NCI-H2081 (cell line): ENCODE measurements around the gene NEB.
"Not testable (repeated sequence)": the region's sequence is repeated elsewhere in the genome, so short reads cannot be mapped to it uniquely, and the experiment has no call there.

ENCODE experiments used
- DNase-seq, 2 experiments: peaks; one replicate each; lab custom pipeline; 2025; lab: John Stamatoyannopoulos, UW

The NEB gene

DNA sequence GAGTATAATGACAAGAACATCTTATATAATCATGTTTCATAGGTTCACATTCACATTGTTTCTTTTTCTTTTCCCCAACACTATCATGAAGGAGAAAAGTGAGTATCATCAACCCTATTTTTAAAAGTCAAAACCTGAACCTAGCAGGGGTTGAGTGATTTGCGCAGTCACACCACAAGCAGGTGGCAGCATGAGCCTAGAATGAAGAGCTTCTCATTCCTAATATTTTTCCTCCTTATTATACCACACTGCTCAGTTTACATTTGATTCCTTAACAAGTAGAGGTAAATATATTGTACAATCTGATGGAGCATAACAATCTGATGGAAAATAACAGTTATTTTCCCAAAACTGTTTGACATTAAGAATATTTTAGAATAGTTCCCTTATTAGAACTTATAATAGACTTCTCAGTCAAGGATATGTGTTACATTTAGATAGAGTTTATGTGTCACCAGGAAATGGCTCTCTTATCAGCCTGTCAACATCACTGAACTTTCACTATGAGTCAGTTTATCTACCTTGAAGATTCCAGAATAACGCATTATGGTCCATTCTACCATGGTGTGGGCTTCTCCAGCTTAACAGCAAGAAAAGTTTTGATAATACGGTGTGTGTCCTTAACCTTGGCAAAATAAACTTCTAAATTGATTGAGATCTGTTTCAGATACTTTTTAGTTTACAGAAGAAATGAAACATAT lies 119.5 kb downstream of the NEB start:
- DNase-seq, result no peak

DNA sequence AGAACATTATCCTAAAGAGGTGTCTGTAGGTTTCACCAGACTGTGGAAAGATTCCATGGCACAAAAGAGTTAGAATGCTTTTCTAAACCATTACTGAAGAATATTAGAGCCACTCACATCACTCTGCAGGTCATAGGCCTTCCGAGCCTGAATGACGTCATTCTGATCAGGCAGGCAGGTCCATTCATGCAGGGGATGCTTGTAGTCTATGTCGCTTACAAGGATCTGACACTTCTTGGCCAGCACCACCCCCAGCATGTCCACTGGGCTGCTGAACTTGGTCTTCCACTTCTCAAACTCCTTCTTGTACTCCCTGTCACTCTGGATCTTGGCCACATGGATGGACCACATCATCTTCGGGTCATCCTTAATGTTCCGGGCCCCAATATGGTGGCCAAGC lies 120.1 kb downstream of the NEB start:
- no peak for DNase-seq

DNA sequence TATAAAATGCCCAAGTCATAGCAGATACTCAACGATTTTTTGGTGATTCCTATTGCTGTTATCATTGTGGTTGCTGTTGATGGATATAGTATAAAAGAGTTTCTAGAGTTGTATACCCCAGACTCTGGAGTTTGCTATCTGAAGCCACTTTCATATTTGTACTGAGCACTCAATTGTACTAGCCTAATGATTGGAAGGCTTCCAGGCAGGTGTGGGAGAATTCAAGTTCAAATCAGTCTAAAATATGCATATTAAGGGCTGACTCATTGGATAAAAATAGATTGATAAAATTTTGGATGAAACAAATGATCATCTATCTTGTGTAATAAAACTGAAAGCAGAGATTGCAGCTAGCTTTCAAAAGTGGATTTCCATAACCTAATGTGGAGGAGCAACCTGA lies 122.9 kb downstream of the NEB start:
- DNase-seq, result no peak

DNA sequence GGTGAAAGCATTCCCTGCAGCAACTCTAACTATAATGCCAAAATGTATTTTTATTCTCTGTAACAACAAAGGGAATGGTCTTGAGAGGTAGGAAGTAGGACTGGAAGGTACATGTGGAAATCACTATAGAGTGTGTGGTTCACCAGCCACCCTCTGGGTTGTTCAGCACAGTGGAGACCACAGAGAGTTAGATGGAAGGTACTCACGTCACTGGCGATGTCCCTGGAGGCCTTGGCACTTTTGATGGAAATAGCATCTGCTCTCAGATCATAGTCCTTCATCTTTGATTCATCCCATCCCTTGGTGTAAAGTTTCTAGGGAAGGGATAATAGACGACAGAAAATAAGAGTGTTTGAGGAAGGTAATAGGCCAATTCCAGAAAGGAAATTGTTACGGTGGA lies 124.0 kb downstream of the NEB start:
- no peak for DNase-seq

DNA sequence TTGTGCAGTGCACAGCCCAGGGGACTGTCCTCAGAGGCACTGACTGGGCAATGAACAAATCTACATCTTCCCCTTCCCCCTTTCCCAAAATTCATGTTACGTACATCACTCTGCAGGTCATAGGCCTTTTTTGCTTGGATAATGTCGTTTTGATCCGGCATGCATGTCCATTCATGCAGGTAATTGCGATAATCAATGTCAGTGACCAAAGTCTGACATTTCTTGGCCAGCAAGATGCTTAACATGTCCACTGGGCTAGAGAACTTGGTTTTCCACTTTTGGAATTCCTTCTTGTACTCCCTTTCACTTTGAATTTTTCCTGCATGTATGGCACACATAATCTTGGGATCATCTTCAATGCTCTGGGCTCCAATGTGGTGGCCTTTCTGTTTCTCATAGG lies 124.6 kb downstream of the NEB start:
- no peak for DNase-seq

DNA sequence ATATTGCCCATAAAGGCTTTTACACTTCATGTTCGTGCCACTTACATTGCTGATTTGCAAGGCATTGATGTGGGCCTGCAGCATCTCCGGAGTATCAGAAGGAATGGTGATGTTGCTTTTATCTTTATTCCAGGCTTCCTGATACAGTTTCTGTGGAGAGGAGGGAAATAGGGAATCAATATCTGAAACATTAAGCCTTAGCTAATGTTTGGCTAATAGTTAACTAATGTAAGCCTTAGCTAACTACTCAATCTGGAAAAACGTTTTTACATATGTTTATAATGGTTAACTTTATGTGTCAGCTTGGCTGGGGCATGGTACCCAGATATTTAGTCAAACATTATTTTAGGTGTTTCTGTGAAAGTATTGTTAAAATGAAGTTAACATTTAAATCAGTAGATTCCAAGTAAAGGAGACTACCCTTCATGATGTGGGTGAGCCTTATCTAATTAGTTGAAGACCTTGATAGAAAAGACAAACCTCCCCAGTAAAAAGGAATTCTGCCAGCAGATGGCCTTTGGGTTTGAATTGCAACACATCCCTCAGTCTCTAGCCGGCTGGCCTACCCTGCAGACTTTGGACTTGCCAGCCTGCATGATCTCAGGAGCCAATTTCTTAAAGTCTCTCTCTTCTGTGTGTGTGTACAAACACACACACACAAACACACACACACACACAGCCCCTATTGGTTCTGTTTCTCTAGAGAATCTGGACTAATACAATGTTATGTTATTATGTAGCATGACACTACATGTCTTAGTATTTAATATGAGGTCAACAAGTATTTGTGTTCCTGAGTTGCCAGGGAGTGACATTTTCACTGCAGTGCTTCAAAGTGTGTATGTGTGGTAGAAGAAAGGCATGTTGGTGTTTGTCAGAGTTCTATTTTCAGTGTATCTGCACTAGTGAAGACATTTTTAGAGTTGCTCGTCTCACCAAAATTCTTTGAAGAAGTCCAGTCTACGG lies 126.5 kb downstream of the NEB start:
- not testable (repeated sequence) for DNase-seq

DNA sequence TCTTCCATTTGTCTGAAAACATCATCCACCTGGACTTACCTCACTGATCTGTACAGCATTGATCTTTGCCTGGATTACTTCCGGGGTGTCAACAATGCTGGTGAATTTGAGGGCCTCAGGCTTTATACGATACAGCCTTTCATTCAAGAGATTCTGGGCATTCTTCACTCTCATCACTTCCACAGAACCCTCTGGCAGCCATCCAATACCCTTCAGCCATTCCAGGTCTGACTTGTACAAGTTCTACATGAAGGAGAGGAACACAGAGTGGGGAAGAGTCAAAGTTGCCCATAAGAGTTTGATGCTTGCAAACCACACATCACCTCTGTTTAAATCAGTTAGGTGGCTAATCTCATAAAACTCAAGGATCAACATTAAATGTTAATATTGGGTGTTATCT lies 130.7 kb downstream of the NEB start:
- not testable (repeated sequence) for DNase-seq

DNA sequence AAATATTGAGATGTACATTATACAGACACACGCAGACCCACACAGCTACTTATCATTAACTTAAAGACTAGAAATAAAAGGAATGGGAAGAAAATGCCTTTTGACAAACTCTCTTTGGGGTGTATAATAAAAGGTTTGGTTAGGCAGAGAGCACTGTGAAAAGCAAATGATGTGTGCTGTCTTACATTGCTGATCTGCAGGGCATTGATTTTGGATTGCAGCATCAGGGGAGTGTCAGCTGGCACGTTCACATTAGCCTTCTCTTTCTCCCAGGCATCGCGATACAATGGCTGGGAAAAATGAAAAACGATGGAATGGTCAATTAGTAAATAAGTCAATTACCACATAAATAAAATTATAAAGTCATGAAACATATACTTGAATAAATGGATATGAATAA lies 131.9 kb downstream of the NEB start:
- DNase-seq, result not testable (repeated sequence)

DNA sequence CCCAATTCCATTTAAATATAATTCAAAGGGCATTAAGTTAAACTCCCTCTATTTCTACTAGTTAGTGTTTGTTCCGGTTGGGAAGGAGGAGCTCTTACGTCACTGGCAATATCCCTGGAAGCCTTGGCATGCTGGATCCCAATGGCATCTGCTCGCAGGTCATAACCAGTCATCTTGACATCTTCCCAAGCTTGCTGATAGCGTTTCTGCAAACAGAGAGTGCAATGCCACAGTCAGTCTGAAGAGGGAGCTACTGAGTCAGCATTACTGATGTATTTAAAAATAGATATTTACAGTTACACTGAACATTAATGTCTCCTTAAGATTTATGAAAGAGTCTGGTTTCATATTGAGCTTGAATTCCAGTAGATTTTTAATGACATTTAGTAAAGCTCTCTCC lies 132.5 kb downstream of the NEB start:
- DNase-seq, result not testable (repeated sequence)

DNA sequence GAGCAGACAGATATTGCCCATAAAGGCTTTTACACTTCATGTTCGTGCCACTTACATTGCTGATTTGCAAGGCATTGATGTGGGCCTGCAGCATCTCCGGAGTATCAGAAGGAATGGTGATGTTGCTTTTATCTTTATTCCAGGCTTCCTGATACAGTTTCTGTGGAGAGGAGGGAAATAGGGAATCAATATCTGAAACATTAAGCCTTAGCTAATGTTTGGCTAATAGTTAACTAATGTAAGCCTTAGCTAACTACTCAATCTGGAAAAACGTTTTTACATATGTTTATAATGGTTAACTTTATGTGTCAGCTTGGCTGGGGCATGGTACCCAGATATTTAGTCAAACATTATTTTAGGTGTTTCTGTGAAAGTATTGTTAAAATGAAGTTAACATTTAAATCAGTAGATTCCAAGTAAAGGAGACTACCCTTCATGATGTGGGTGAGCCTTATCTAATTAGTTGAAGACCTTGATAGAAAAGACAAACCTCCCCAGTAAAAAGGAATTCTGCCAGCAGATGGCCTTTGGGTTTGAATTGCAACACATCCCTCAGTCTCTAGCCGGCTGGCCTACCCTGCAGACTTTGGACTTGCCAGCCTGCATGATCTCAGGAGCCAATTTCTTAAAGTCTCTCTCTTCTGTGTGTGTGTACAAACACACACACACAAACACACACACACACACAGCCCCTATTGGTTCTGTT lies 137.2 kb downstream of the NEB start:
- not testable (repeated sequence) for DNase-seq

DNA sequence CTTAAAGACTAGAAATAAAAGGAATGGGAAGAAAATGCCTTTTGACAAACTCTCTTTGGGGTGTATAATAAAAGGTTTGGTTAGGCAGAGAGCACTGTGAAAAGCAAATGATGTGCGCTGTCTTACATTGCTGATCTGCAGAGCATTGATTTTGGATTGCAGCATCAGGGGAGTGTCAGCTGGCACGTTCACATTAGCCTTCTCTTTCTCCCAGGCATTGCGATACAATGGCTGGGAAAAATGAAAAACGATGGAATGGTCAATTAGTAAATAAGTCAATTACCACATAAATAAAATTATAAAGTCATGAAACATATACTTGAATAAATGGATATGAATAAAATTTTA lies 142.4 kb downstream of the NEB start:
- DNase-seq, result not testable (repeated sequence)

DNA sequence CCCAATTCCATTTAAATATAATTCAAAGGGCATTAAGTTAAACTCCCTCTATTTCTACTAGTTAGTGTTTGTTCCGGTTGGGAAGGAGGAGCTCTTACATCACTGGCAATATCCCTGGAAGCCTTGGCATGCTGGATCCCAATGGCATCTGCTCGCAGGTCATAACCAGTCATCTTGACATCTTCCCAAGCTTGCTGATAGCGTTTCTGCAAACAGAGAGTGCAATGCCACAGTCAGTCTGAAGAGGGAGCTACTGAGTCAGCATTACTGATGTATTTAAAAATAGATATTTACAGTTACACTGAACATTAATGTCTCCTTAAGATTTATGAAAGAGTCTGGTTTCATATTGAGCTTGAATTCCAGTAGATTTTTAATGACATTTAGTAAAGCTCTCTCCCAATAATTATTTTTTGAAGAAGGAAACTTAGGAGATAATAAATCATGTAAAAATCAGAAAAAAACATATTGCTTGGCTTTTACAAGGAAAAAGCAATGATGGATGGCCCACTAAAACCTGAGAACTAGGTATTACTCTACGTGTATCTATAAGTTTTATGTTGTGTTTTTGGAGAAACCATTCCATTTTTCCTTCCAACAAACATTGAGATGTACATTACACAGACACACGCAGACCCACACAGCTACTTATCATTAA lies 142.9 kb downstream of the NEB start:
- DNase-seq, result not testable (repeated sequence)

DNA sequence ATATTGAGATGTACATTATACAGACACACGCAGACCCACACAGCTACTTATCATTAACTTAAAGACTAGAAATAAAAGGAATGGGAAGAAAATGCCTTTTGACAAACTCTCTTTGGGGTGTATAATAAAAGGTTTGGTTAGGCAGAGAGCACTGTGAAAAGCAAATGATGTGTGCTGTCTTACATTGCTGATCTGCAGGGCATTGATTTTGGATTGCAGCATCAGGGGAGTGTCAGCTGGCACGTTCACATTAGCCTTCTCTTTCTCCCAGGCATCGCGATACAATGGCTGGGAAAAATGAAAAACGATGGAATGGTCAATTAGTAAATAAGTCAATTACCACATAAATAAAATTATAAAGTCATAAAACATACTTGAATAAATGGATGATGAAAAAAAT lies 153.0 kb downstream of the NEB start:
- DNase-seq, result not testable (repeated sequence)

DNA sequence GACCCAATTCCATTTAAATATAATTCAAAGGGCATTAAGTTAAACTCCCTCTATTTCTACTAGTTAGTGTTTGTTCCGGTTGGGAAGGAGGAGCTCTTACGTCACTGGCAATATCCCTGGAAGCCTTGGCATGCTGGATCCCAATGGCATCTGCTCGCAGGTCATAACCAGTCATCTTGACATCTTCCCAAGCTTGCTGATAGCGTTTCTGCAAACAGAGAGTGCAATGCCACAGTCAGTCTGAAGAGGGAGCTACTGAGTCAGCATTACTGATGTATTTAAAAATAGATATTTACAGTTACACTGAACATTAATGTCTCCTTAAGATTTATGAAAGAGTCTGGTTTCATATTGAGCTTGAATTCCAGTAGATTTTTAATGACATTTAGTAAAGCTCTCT lies 153.6 kb downstream of the NEB start:
- not testable (repeated sequence) for DNase-seq

DNA sequence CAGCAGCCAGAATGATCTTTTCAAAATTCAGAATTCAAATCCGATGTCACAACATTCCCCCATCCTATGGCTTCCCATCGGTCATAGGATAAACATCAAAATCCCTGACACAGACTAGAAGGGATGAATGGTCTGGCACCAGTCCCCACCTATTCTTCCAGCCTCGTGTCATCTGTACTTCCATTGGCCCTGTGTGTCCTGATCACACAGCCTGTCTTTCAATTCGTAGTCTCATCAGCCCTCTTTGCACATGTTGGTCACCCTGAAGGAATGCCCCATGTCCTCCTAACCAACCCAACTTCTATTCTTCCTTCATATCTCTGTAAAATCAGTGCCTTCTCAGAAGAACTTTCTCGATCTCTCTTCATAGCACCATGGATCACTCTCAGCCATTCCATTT lies 157.2 kb downstream of the NEB start:
- DNase-seq, result no peak

DNA sequence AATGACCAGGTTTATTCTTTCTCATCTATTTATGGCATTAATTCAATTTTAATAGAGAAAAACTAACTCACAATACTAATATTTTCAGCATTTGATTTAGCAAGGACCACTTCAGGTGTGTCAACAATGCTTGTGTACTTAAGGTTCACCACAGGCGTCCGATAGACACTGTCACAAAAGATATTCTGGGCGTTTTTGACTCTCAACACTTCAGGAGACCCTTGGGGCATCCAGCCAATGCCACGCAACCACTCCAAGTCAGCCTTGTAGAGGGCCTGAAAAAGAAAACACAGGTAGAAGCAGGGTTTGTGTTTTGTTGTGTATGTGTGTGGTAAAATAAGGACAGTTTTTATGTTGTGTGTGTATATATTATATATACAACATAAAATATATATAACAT lies 158.2 kb downstream of the NEB start:
- DNase-seq, result peak in 1 of 2 experiments; percentile 54

DNA sequence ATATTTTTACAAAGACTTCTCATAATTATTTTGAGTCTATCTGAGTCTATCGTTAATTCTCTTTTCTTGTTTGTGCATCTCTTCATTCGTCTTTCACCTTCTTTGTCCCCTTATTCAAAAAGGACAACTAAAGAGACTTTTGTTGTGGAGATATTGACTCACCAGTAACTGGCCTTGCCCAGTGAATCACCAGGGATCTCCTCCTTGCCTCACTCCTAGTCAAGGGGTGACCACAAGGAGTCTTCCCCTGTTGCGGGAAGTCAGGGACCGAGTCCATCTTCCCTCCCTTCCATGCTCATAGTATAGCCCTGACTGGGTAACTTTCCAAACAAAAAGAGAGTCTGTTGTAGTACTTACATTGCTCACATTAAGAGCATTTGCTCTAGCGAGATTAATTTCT lies 158.9 kb downstream of the NEB start:
- no peak for DNase-seq

DNA sequence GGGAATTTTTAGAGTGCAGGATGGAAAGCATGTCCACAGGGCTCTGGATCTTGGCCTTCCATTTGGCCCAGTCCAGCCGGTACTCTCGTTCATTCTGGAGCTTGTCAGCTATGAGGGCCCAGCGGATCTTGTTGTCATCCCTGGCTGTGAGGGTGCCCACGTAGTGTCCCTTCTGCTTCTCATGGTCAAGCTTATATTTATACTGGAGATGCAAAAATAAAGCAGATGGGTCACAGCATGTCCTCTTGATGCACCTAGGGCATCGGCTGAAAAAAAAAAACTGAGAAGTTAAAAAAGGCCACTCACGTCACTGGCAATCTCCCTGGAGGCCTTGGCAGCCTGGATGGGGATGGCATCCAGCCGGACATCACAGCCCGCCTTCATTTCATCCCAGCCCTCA lies 164.1 kb downstream of the NEB start:
- no peak for DNase-seq

DNA sequence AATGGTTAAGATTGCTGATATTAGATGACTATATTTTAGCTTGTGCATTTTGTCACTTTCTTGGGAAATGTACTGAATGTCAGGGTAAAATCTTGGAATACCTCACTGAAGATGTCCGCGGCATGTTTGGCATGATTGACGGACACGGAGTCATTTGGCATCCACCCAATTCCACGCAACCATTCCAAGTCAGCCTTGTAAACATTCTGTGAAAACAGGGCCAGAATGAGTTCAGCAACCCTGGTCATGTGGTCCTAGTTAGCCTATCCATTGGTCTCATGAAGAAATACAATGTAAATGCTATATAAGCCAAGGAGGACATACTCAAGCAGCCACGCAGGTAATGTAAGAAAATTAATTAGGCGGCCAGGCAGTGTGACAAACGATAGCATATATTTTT lies 165.1 kb downstream of the NEB start:
- DNase-seq, result no peak

DNA sequence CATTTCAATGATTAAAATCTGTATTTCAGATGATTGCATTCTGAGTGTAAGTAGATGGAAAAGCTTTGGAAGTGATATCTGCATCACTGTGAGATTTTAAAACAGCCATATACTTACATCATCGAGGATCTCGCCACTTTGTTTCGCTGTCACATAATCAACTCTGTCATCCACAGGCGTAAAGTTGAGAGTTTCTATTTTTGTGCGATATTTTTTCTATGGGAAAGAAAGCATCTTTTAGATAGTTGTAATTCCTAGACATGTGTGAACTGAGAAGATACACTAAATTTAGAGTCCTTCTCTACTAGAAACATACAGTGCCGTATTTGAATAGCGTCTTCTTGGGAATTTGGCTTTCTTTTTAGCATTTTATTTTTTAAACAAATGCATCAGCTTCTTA lies 165.8 kb downstream of the NEB start:
- no peak for DNase-seq

DNA sequence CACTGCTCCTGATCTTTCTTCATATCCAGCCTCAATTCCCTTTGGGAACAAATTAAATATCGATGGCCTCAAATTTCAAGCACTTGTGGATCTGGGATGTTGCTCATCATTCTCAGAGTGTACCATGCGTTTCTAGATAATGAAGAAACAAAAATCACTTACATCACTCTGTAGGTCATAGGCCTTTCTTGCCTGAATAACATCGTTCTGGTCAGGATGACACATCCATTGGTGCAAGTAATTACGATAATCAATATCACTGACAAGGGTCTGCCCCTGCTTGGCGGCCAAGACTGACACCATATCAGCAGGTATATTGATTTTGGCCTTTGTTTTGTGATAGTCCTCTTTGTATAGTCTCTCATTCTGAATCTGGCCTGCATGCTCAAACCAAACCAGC lies 167.3 kb downstream of the NEB start:
- DNase-seq, result no peak

DNA sequence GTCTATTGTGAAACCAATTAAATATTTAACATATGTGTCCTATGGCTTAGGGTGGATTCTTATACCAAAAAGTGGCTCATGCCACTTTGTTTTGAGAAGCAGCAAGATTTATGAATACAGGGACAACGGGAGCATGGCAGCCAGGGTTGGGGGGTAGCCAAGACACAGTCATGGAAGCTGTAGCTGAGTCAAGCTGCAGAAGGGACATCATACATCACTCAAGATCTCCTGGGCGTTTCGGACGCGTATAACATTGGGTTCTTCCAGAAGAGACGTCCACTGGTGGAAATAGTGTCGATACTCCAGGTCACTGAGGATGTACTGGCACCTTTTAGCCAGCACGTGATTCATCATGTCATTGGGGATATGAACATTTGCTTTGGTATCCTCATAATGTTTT lies 171.9 kb downstream of the NEB start:
- DNase-seq, result no peak
